Body of pancreas (tissue), 4 donors: ENCODE measurements around the gene NFIA. TPM values are rescaled to one million over a fixed set of nuclear protein-coding genes. Genes with fewer than 3 reads are reported as not detected.

Experiments
- ATAC-seq: fragments of 150-250 bp; one replicate; pipeline ENCODE4 v1.9.1; 2016
- DNase-seq, 4 donors: peaks; one replicate each; pipeline ENCODE4 v3.0.0-alpha.2; 2019
- H3K27ac ChIP-seq, 4 donors: fragments of 200-600 bp; sonication (generic); 1 replicate in 3 of 4; 2 replicates in 1 of 4; pipeline versions ENCODE4 v1.5.1 to v1.6.1; 2016 to 2019; ENCODE audit warnings: mild to moderate bottlenecking in 1 of 4, mixed read lengths in 1 of 4, moderate library complexity in 1 of 4
- H3K27me3 ChIP-seq, 2 donors: fragments of 200-600 bp; sonication (generic); one replicate each; pipeline ENCODE4 v1.6.0; 2016; ENCODE audit warnings: mild to moderate bottlenecking in 1 of 2
- H3K36me3 ChIP-seq, 2 donors: fragments of 200-600 bp; sonication (generic); replicated peaks in 1 of 2; 2 replicates each; pipeline ENCODE4 v1.5.1; 2016; ENCODE audit warnings: low read depth in 2 of 2; ENCODE audit not compliant: insufficient read depth in 1 of 2
- H3K4me1 ChIP-seq: fragments of 200-600 bp; sonication (generic); one replicate; pipeline ENCODE4 v1.6.0; 2016
- H3K4me3 ChIP-seq, 2 donors: fragments of 200-600 bp; sonication (generic); 1 replicate in 1 of 2; 2 replicates in 1 of 2; pipeline ENCODE4 v1.5.1; 2016 to 2019
- H3K9me3 ChIP-seq, 3 donors: fragments of 200-600 bp; sonication (generic); 1 replicate in 2 of 3; 2 replicates in 1 of 3; pipeline ENCODE4 v1.5.1; 2016
- POLR2A ChIP-seq, 3 donors: fragments of 450-650 bp; IDR thresholded peaks; one replicate each; pipeline ENCODE4 v1.6.1; 2016; ENCODE audit warnings: antibody characterized with exemption in 3 of 3, mild to moderate bottlenecking in 2 of 3
- WGBS, 2 donors: methylation state at CpG; one replicate each; pipeline ENCODE4 v1.1.5; 2017; 5-methylcytosine and 5-hydroxymethylcytosine counted together
- intact Hi-C: fragments of 100-400 bp; cut with DNase I; formaldehyde crosslinking; loops from one replicate; pipeline ENCODE4 v1.15.1; 2023
- total RNA-seq, 2 donors: library from RNA; depleted of rRNA; stranded (reverse); fragments of >200 nt; gene quantifications; one replicate each; pipeline ENCODE4 v1.1.0, GENCODE V29; 2016
- TF ChIP-seq, protein P1 (sequence below), 7 experiments: fragments of 450-650 bp in 4 of 7; fragments of 200-600 bp in 3 of 7; sonication (generic) in 3 of 7; IDR thresholded peaks; one replicate each; pipeline ENCODE4 v1.5.1; 2016 to 2019; ENCODE audit warnings: antibody characterized with exemption in 7 of 7

NFIA gene
- total RNA-seq, 2 donors from 2014 or later, result 21.5 to 32.3 TPM

- 41 to 49% methylated on average over 3 of the region's 3 CpGs for WGBS, 2 donors
- no peak overlapping the region for H3K4me3 ChIP-seq
- peaks cover 51% of the 10 kb centered on the region for H3K4me1 ChIP-seq
These were observed 218.5 kb downstream of the NFIA start for GRCh38 chr1:61300899-61301298.

DNA sequence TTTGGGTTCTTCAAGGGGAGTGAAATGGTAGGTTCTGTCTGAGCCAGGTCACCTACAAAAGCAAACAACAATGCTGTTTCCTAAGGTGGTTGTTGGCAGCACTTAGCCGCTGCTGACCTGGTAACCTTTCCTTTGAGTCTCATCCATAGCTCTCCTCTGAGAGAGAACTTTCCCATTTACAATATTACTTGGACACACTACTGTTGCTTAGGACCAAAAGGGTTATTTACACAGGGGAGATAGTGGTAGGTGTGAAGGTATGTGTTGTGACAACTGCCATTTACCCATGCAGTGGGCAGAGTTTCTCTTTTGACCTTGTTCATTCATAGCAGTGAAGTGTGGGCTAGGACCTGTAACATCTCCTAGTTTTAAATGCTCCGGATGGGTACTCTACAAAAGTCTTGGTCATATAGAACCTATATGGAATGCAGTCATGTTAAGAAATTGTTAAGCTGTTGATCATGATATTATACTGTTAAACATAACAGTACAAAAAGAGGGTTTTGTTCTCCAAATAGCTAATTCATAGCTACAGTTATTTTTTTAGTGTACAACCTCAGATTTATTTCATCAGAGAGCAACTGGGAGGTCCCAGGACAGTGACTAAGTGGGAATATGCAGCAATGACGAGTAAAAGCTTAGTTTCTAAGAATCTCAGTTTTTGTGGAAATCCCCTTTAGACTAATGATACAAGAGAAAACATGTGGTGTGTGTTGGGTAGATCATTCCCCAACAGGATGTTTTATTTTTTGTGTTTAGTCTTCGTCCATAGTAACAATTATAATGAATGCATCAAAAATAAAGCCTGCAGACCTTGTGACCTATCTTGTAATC is 219.7 kb downstream of the NFIA start:
- intact Hi-C loops, result no loop called here
- peaks cover 42% of the 10 kb centered on the region for H3K4me1 ChIP-seq
- H3K4me3 ChIP-seq, result no peak overlapping the region
- TF ChIP-seq, protein P1, sequence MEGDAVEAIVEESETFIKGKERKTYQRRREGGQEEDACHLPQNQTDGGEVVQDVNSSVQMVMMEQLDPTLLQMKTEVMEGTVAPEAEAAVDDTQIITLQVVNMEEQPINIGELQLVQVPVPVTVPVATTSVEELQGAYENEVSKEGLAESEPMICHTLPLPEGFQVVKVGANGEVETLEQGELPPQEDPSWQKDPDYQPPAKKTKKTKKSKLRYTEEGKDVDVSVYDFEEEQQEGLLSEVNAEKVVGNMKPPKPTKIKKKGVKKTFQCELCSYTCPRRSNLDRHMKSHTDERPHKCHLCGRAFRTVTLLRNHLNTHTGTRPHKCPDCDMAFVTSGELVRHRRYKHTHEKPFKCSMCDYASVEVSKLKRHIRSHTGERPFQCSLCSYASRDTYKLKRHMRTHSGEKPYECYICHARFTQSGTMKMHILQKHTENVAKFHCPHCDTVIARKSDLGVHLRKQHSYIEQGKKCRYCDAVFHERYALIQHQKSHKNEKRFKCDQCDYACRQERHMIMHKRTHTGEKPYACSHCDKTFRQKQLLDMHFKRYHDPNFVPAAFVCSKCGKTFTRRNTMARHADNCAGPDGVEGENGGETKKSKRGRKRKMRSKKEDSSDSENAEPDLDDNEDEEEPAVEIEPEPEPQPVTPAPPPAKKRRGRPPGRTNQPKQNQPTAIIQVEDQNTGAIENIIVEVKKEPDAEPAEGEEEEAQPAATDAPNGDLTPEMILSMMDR (IDR thresholded peaks at IDR 0.05), result no peak
- no peak for TF ChIP-seq POLR2A (IDR thresholded peaks at IDR 0.05)
- WGBS, 2 donors, result 45 to 50% methylated on average over 4 of the region's 4 CpGs
- DNase-seq, result peak; percentile 25 to 46 (median 42)
- peak overlapping the region; percentile 24 to 80 (median 38) for H3K27ac ChIP-seq
- H3K27me3 ChIP-seq, result no peaks in the 10 kb centered on the region
- no peaks in the 10 kb centered on the region for H3K9me3 ChIP-seq
- no peaks in the 10 kb centered on the region for H3K36me3 ChIP-seq
- ATAC-seq, result peak; percentile 74

More at GRCh38 chr1:61300899-61301298, 218.5 kb downstream of the NFIA start:
- no peaks in the 10 kb centered on the region for H3K9me3 ChIP-seq
- peak overlapping the region in 3 of 4 donors; percentile 24 to 80 (median 49) for H3K27ac ChIP-seq
- no peak for DNase-seq
- H3K36me3 ChIP-seq, result no peaks in the 10 kb centered on the region
- no peaks in the 10 kb centered on the region for H3K27me3 ChIP-seq
- intact Hi-C loops, result no loop called here
- no peak for TF ChIP-seq POLR2A (IDR thresholded peaks at IDR 0.05)
- TF ChIP-seq, protein P1 (IDR thresholded peaks at IDR 0.05), result no peak
- no peak for ATAC-seq

GRCh38 chr1:61307422-61308142 is 225.2 kb downstream of the NFIA start:
- no peak overlapping the region for H3K27ac ChIP-seq
- no peaks in the 10 kb centered on the region for H3K9me3 ChIP-seq
- H3K4me1 ChIP-seq, result no peaks in the 10 kb centered on the region
- H3K36me3 ChIP-seq, result no peaks in the 10 kb centered on the region
- TF ChIP-seq, protein P1 (IDR thresholded peaks at IDR 0.05), result no peak
- TF ChIP-seq POLR2A (IDR thresholded peaks at IDR 0.05), result no peak
- ATAC-seq, result no peak
- intact Hi-C loops, result no loop called here
- H3K4me3 ChIP-seq, result no peak overlapping the region
- no peaks in the 10 kb centered on the region for H3K27me3 ChIP-seq
- no peak for DNase-seq
- WGBS, 2 donors, result 85 to 86% methylated on average over 3 of the region's 3 CpGs

DNA sequence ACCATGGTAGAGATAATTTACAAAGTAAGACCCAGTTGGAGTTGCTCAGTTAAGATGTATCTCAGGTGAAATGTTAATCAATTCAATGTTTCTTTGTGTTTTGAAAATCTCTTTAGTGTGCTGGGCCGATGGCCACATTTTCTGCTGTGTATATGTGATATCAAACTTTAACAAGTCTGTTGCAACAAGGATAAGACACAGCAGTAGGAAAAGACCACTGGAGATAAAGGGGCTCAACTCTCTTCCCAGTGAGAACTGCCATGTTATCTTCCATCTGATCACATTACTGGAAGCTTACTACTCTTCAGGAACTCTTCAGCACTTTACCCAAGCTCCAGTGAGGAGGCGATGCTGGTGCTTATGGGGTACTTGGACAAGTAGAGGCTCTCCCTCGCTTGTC is 227.7 kb downstream of the NFIA start:
- no peak for DNase-seq
- no peak for ATAC-seq
- WGBS, 2 donors, result 76 to 81% methylated on average over 3 of the region's 3 CpGs
- TF ChIP-seq, protein P1 (IDR thresholded peaks at IDR 0.05), result no peak
- no peak for TF ChIP-seq POLR2A (IDR thresholded peaks at IDR 0.05)
- H3K27ac ChIP-seq, result no peak overlapping the region
- no peaks in the 10 kb centered on the region for H3K4me1 ChIP-seq
- no peaks in the 10 kb centered on the region for H3K9me3 ChIP-seq
- intact Hi-C loops, result no loop called here
- no peak overlapping the region for H3K4me3 ChIP-seq
- H3K27me3 ChIP-seq, result no peaks in the 10 kb centered on the region
- no peaks in the 10 kb centered on the region for H3K36me3 ChIP-seq
